ENCODE data around the gene NTM. TPM values are rescaled to one million over a fixed set of nuclear protein-coding genes. Genes with fewer than 3 reads are reported as not detected.
"Not testable (repeated sequence)": the region's sequence is repeated elsewhere in the genome, so short reads cannot be mapped to it uniquely, and the experiment has no call there.

Gene NTM
- total and polyA plus RNA-seq, 7 donors, result 0.07 to 1.1 (median 0.22) TPM; not detected in 2

GRCh38 chr11:131910523-131911387, 540.3 kb downstream of the NTM start:
- H3K27ac ChIP-seq, result no peak overlapping the region
- peak overlapping the region; percentile 46 for H3K4me3 ChIP-seq
- H3K27me3 ChIP-seq (ENCODE audit: insufficient read depth in 3 of 3, low read length in 2 of 3), result peaks cover 5 to 57% (median 8%) of the 10 kb centered on the region in 3 donors
- H3K4me1 ChIP-seq, result no peaks in the 10 kb centered on the region
- intact Hi-C loops (cut with DNase I), result no loop called here
- TF ChIP-seq, protein P1, sequence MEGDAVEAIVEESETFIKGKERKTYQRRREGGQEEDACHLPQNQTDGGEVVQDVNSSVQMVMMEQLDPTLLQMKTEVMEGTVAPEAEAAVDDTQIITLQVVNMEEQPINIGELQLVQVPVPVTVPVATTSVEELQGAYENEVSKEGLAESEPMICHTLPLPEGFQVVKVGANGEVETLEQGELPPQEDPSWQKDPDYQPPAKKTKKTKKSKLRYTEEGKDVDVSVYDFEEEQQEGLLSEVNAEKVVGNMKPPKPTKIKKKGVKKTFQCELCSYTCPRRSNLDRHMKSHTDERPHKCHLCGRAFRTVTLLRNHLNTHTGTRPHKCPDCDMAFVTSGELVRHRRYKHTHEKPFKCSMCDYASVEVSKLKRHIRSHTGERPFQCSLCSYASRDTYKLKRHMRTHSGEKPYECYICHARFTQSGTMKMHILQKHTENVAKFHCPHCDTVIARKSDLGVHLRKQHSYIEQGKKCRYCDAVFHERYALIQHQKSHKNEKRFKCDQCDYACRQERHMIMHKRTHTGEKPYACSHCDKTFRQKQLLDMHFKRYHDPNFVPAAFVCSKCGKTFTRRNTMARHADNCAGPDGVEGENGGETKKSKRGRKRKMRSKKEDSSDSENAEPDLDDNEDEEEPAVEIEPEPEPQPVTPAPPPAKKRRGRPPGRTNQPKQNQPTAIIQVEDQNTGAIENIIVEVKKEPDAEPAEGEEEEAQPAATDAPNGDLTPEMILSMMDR (IDR thresholded peaks at IDR 0.05), result no peak
- no peaks in the 10 kb centered on the region for H3K9me3 ChIP-seq
- no peaks in the 10 kb centered on the region for H3K36me3 ChIP-seq (ENCODE audit: insufficient read depth in 1 of 2, low read depth in 1 of 2)
- peak in 1 of 2 donors; percentile 29 for DNase-seq
- 1 to 2% (median 1%) methylated on average over 72 to 105 of the region's 105 CpGs for WGBS, 3 donors
- no peak for ATAC-seq

DNA sequence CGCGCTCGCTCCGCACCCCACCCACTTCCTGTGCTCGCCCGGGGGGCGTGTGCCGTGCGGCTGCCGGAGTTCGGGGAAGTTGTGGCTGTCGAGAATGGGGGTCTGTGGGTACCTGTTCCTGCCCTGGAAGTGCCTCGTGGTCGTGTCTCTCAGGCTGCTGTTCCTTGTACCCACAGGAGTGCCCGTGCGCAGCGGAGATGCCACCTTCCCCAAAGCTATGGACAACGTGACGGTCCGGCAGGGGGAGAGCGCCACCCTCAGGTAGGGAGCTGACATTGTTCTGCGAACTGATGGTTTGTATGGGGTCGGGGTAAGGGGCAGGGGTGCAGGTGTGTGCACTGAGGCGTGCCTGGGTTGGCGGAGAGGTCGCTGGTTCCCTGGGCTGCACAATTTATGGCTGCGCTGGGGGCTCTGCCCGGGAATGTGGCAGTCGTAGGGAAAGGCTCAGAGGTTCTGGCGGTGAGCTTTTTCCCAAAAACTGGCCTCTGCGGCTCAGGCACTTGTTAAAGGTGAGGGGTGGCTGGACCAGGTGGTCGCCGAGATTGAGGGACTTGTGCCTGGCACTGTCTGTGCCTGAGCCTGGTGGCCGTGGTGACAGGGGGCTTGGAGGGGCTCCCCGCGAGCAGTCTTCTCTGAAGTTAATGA, 541.1 kb downstream of the NTM start:
- H3K36me3 ChIP-seq (ENCODE audit: insufficient read depth in 1 of 2, low read depth in 1 of 2); H3K9me3 ChIP-seq; H3K27ac ChIP-seq; H3K4me1 ChIP-seq; ATAC-seq; intact Hi-C loops (cut with DNase I); DNase-seq: not testable (repeated sequence)
- 12 to 15% (median 14%) methylated on average over 32 to 33 of the region's 36 CpGs for WGBS, 3 donors
- Histone ChIP-seq H3K4me3 (peak overlapping the region; percentile 46), H3K27me3 (ENCODE audit: insufficient read depth in 3 of 3, low read length in 2 of 3) (peaks cover 5 to 57% (median 8%) of the 10 kb centered on the region in 3 donors)

- Histone ChIP-seq H3K27ac (no peak overlapping the region), H3K4me1 (no peaks in the 10 kb centered on the region), H3K4me3 (no peak overlapping the region), H3K36me3 (ENCODE audit: insufficient read depth in 1 of 2, low read depth in 1 of 2) (no peaks in the 10 kb centered on the region), H3K9me3 (no peaks in the 10 kb centered on the region), H3K27me3 (ENCODE audit: insufficient read depth in 3 of 3, low read length in 2 of 3) (peaks cover 5 to 53% (median 8%) of the 10 kb centered on the region in 3 donors)
- DNase-seq (no peak), ATAC-seq (no peak)
- intact Hi-C loops (cut with DNase I), result no loop called here
- WGBS, 3 donors, result 51 to 63% (median 56%) methylated on average over 7 of the region's 7 CpGs
- TF ChIP-seq, protein P1 (IDR thresholded peaks at IDR 0.05), result no peak
Observed at GRCh38 chr11:131912134-131912533, 541.7 kb downstream of the NTM start.

GRCh38 chr11:131913267-131913666, 542.9 kb downstream of the NTM start:
- H3K36me3 ChIP-seq (ENCODE audit: insufficient read depth in 1 of 2, low read depth in 1 of 2), result no peaks in the 10 kb centered on the region
- no peak overlapping the region for H3K4me3 ChIP-seq
- H3K27me3 ChIP-seq (ENCODE audit: insufficient read depth in 3 of 3, low read length in 2 of 3), result peaks cover 5 to 44% (median 8%) of the 10 kb centered on the region in 3 donors
- 72 to 90% (median 89%) methylated on average over 4 of the region's 4 CpGs for WGBS, 3 donors
- TF ChIP-seq, protein P1 (IDR thresholded peaks at IDR 0.05), result no peak
- intact Hi-C loops (cut with DNase I), result no loop called here
- ATAC-seq (no peak), DNase-seq (no peak)
- H3K4me1 ChIP-seq, result no peaks in the 10 kb centered on the region
- no peaks in the 10 kb centered on the region for H3K9me3 ChIP-seq
- no peak overlapping the region for H3K27ac ChIP-seq

DNA sequence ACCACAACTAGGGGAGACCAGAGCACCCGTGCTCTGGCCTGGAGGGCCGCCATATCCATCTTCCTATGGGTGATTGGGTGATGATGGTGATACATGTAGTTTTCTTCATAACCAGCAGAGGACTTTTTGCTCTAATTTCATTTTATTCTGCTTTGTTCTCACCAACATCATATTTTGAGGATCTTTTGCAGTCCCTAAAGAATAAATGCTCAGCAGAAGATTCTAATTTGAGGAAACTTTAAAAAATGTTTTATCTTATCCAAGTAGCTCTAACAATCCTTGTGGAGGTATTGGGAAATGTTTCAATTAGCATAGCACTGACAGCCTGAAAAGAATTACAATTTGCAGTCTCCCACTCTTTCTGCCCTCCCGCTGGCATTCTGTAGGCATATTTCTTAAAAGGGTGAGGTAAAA, 544.0 kb downstream of the NTM start:
- Histone ChIP-seq H3K27ac (no peak overlapping the region), H3K4me3 (no peak overlapping the region), H3K27me3 (ENCODE audit: insufficient read depth in 3 of 3, low read length in 2 of 3) (peaks cover 5 to 37% (median 8%) of the 10 kb centered on the region in 3 donors), H3K9me3 (no peaks in the 10 kb centered on the region), H3K36me3 (ENCODE audit: insufficient read depth in 1 of 2, low read depth in 1 of 2) (no peaks in the 10 kb centered on the region), H3K4me1 (no peaks in the 10 kb centered on the region)
- TF ChIP-seq, protein P1 (IDR thresholded peaks at IDR 0.05), result no peak
- no peak for DNase-seq
- ATAC-seq, result no peak
- 48 to 70% (median 67%) methylated on average over 3 of the region's 3 CpGs for WGBS, 3 donors
- intact Hi-C loops (cut with DNase I), result no loop called here

Measured in psoas muscle (tissue), 8 donors.